Fibroblast of villous mesenchyme (primary cell): ENCODE results near the gene FAM81B. TPM values are rescaled to one million over a fixed set of nuclear protein-coding genes. Genes with fewer than 3 reads are reported as not detected.
"Not testable (repeated sequence)": the region's sequence is repeated elsewhere in the genome, so short reads cannot be mapped to it uniquely, and the experiment has no call there.

ENCODE experiments used
- DNase-seq: peaks from one replicate; pipeline ENCODE4 v3.0.0-alpha.2; 2010; ENCODE audit warnings: low read depth
- H3K4me3 ChIP-seq: 2 replicates; pipeline ENCODE4 v1.5.1; 2011; ENCODE audit warnings: low read depth, mild to moderate bottlenecking, low read length
- CTCF ChIP-seq: IDR thresholded peaks from 2 replicates; pipeline ENCODE4 v1.5.1; 2012; ENCODE audit warnings: low read depth, mild to moderate bottlenecking, low read length; ENCODE audit not compliant: insufficient read depth
- total RNA-seq: library from RNA; depleted of rRNA; stranded (reverse); fragments of >200 nt; gene quantifications from 2 replicates; pipeline ENCODE4 v1.2.3, GENCODE V29; 2012

FAM81B gene
- total RNA-seq, 1 donor, result not detected

- no peak for TF ChIP-seq CTCF
- no peak for DNase-seq
- no peak overlapping the region for H3K4me3 ChIP-seq
Measured at GRCh38 chr5:95382801-95383200, 8.4 kb upstream of the FAM81B start.

GRCh38 chr5:95384485-95385213, 6.5 kb upstream of the FAM81B start:
- no peak for DNase-seq
- no peak overlapping the region for H3K4me3 ChIP-seq
- TF ChIP-seq CTCF, result no peak

- no peak for DNase-seq
- no peak overlapping the region for H3K4me3 ChIP-seq
- no peak for TF ChIP-seq CTCF
Measured at GRCh38 chr5:95385334-95385733, 5.8 kb upstream of the FAM81B start.

- H3K4me3 ChIP-seq, DNase-seq: not testable (repeated sequence)
Measured at GRCh38 chr5:95391965-95392364, 799 bp downstream of the FAM81B start.

- peak; percentile 21 for DNase-seq
- H3K4me3 ChIP-seq, result no peak overlapping the region
- no peak for TF ChIP-seq CTCF
Measured at GRCh38 chr5:95392593-95393182, 1.5 kb downstream of the FAM81B start.

GRCh38 chr5:95393279-95393678, 2.1 kb downstream of the FAM81B start:
- no peak for TF ChIP-seq CTCF
- no peak overlapping the region for H3K4me3 ChIP-seq
- no peak for DNase-seq

- no peak for TF ChIP-seq CTCF
- DNase-seq, result no peak
- no peak overlapping the region for H3K4me3 ChIP-seq
Measured at GRCh38 chr5:95398989-95399388, 7.8 kb downstream of the FAM81B start.
